CD14-positive monocyte (primary cell): ENCODE results near the gene DCAF6. TPM values are rescaled to one million over a fixed set of nuclear protein-coding genes. Genes with fewer than 3 reads are reported as not detected.

Experiments used
- DNase-seq, 3 donors: peaks; one replicate each; pipeline ENCODE4 v3.0.0-alpha.2; 2011 to 2022
- H2AFZ ChIP-seq: 2 replicates; pipeline ENCODE4 v1.6.0; 2012; ENCODE audit warnings: mild to moderate bottlenecking, low read depth, low read length, inconsistent platforms; ENCODE audit not compliant: insufficient read depth, poor library complexity, severe bottlenecking
- H3K27ac ChIP-seq, 2 donors: 1 replicate in 1 of 2; 2 replicates in 1 of 2; pipeline ENCODE4 v1.5.1; 2012 to 2013; ENCODE audit warnings: low read length in 2 of 2, control low read depth in 1 of 2, inconsistent platforms in 1 of 2, low read depth in 1 of 2, mild to moderate bottlenecking in 1 of 2
- H3K27me3 ChIP-seq, 2 donors: one replicate each; pipeline versions ENCODE4 v1.6.0 to v1.6.1; 2011 to 2013; ENCODE audit warnings: low read length in 2 of 2; ENCODE audit not compliant: control insufficient read depth in 2 of 2, insufficient read depth in 2 of 2
- H3K36me3 ChIP-seq, 2 donors: replicated peaks in 1 of 2; 1 replicate in 1 of 2; 2 replicates in 1 of 2; pipeline versions ENCODE4 v1.5.1 to v1.6.1; 2012 to 2013; ENCODE audit warnings: low read length in 2 of 2, control low read depth in 1 of 2, inconsistent platforms in 1 of 2, mild to moderate bottlenecking in 1 of 2; ENCODE audit not compliant: insufficient read depth in 2 of 2, control insufficient read depth in 1 of 2
- H3K4me1 ChIP-seq, 2 donors: 1 replicate in 1 of 2; 2 replicates in 1 of 2; pipeline versions ENCODE4 v1.5.1 to v1.6.1; 2012 to 2013; ENCODE audit warnings: low read length in 2 of 2, control low read depth in 1 of 2, inconsistent platforms in 1 of 2, mild to moderate bottlenecking in 1 of 2, moderate library complexity in 1 of 2; ENCODE audit not compliant: insufficient read depth in 2 of 2, control insufficient read depth in 1 of 2
- H3K4me2 ChIP-seq: replicated peaks from 2 replicates; pipeline ENCODE3; 2012; ENCODE audit warnings: low read length, moderate library complexity, mild to moderate bottlenecking; ENCODE audit not compliant: poor library complexity, severe bottlenecking; ENCODE audit errors: extremely low read depth
- H3K4me3 ChIP-seq, 3 experiments: fragments of 200-600 bp in 1 of 3; sonication (generic) in 1 of 3; replicated peaks in 1 of 3; 1 replicate in 2 of 3; 2 replicates in 1 of 3; pipeline ENCODE4 v1.5.1; 2011 to 2013; ENCODE audit warnings: low read length in 3 of 3, mild to moderate bottlenecking in 3 of 3, control low read depth in 2 of 3, low read depth in 2 of 3, inconsistent platforms in 1 of 3, moderate library complexity in 1 of 3
- H3K79me2 ChIP-seq: 2 replicates; pipeline ENCODE4 v1.6.0; 2012; ENCODE audit warnings: mild to moderate bottlenecking, control low read depth, inconsistent platforms, low read length, moderate library complexity; ENCODE audit not compliant: insufficient read depth
- H3K9ac ChIP-seq: 2 replicates; pipeline ENCODE4 v1.6.0; 2017; ENCODE audit warnings: low read length, mild to moderate bottlenecking; ENCODE audit not compliant: insufficient read depth, poor library complexity, severe bottlenecking
- H3K9me3 ChIP-seq, 2 donors: replicated peaks in 1 of 2; 1 replicate in 1 of 2; 2 replicates in 1 of 2; pipeline versions ENCODE4 v1.5.1 to v1.6.1; 2012 to 2013; ENCODE audit warnings: low read length in 2 of 2, control low read depth in 1 of 2; ENCODE audit not compliant: control insufficient read depth in 1 of 2, insufficient read depth in 1 of 2
- H4K20me1 ChIP-seq: 2 replicates; pipeline ENCODE4 v1.6.0; 2012; ENCODE audit warnings: mild to moderate bottlenecking, low read length, control low read depth, moderate library complexity; ENCODE audit not compliant: insufficient read depth
- H3K27ac Mint-ChIP-seq, 7 donors: one replicate each; pipeline ENCODE4 v1.8.0; 2020; ENCODE audit warnings: mild to moderate bottlenecking in 7 of 7, mixed read lengths in 7 of 7, moderate library complexity in 6 of 7, inconsistent platforms in 2 of 7
- H3K27me3 Mint-ChIP-seq, 3 donors: one replicate each; pipeline ENCODE4 v1.8.0; 2021 to 2022; ENCODE audit warnings: low read depth in 3 of 3, mild to moderate bottlenecking in 3 of 3, mixed read lengths in 3 of 3, moderate library complexity in 3 of 3, inconsistent platforms in 1 of 3
- H3K36me3 Mint-ChIP-seq, 2 donors: one replicate each; pipeline ENCODE4 v1.8.0; 2020; ENCODE audit warnings: mixed read lengths in 2 of 2, inconsistent platforms in 1 of 2, mild to moderate bottlenecking in 1 of 2
- H3K4me1 Mint-ChIP-seq: one replicate; pipeline ENCODE4 v1.8.0; 2020; ENCODE audit warnings: mild to moderate bottlenecking, mixed read lengths
- H3K4me3 Mint-ChIP-seq, 2 donors: one replicate each; pipeline ENCODE4 v1.8.0; 2020; ENCODE audit warnings: mild to moderate bottlenecking in 2 of 2, mixed read lengths in 2 of 2, moderate library complexity in 1 of 2
- H3K9me3 Mint-ChIP-seq, 7 donors: one replicate each; pipeline ENCODE4 v1.8.0; 2020 to 2022; ENCODE audit warnings: mixed read lengths in 7 of 7, mild to moderate bottlenecking in 6 of 7, moderate library complexity in 6 of 7, inconsistent platforms in 2 of 7
- WGBS: methylation state at CpG from one replicate; pipeline ENCODE4 v1.1.5; 2013; ENCODE audit warnings: missing lambda C conversion rate; ENCODE audit not compliant: insufficient coverage; 5-methylcytosine and 5-hydroxymethylcytosine counted together
- intact Hi-C, 2 donors: fragments of 100-400 bp; cut with micrococcal nuclease; formaldehyde crosslinking; loops; one replicate each; pipeline versions ENCODE4 v1.15.0 to v1.15.1; 2023
- polyA plus RNA-seq, 3 donors: library from polyadenylated mRNA; depleted of rRNA in 1 of 3; unstranded in 2 of 3; stranded (reverse) in 1 of 3; fragments of 300-500 nt in 2 of 3; fragments of >200 nt in 1 of 3; fragmentation: Illumina TruSeq in 2 of 3; gene quantifications; 1 replicate in 2 of 3; 2 replicates in 1 of 3; pipeline ENCODE4 v1.2.3, GENCODE V29; 2012 to 2021
- TF ChIP-seq, protein P1 (sequence below): fragments of 200-600 bp; IDR thresholded peaks from one replicate; pipeline ENCODE4 v1.8.0; 2022; ENCODE audit warnings: antibody characterized with exemption, mild to moderate bottlenecking

DCAF6 gene
- polyA plus RNA-seq, 3 donors: 11.8 to 16.1 (median 11.9) TPM

DNA sequence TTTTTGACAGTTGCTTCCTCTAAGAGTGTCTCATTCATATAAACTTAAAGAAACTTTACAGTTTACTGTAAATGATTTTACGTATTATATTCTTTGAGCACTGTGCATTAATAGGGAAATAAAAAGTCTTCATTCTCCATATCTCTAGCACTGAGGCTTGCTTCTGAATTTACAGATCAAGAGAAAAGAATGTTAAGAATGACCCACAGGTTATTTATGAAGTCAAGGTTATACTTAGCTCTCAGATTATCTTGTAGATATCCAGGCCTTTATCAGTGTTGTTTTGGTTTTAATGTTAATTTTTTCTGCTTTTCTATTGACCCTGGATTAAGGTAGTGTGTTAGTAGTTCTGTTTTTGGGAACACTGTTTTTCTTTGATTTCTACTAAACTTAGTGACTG, 108.8 kb downstream of the DCAF6 start:
- H3K4me2 ChIP-seq: no peak overlapping the region
- intact Hi-C loops: no loop called here
- Mint-ChIP-seq H3K36me3 (peaks cover 29 to 33% of the 10 kb centered on the region in 2 donors), H3K27ac (no peak overlapping the region), H3K4me1 (no peaks in the 10 kb centered on the region), H3K4me3 (no peak overlapping the region), H3K9me3 (no peaks in the 10 kb centered on the region), H3K27me3 (no peaks in the 10 kb centered on the region)
- no peaks in the 10 kb centered on the region for H3K27me3 ChIP-seq
- no peaks in the 10 kb centered on the region for H3K9me3 ChIP-seq
- peaks cover 19 to 63% of the 10 kb centered on the region in 2 donors for H3K36me3 ChIP-seq
- no peaks in the 10 kb centered on the region for H3K79me2 ChIP-seq
- no peak overlapping the region for H3K27ac ChIP-seq
- no peak overlapping the region for H3K9ac ChIP-seq
- H4K20me1 ChIP-seq: no peaks in the 10 kb centered on the region
- no peak overlapping the region for H2AFZ ChIP-seq
- H3K4me1 ChIP-seq: no peaks in the 10 kb centered on the region
- WGBS: no CpG with 5 or more reads among the region's 1 CpG
- TF ChIP-seq, protein P1, sequence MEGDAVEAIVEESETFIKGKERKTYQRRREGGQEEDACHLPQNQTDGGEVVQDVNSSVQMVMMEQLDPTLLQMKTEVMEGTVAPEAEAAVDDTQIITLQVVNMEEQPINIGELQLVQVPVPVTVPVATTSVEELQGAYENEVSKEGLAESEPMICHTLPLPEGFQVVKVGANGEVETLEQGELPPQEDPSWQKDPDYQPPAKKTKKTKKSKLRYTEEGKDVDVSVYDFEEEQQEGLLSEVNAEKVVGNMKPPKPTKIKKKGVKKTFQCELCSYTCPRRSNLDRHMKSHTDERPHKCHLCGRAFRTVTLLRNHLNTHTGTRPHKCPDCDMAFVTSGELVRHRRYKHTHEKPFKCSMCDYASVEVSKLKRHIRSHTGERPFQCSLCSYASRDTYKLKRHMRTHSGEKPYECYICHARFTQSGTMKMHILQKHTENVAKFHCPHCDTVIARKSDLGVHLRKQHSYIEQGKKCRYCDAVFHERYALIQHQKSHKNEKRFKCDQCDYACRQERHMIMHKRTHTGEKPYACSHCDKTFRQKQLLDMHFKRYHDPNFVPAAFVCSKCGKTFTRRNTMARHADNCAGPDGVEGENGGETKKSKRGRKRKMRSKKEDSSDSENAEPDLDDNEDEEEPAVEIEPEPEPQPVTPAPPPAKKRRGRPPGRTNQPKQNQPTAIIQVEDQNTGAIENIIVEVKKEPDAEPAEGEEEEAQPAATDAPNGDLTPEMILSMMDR: no peak
- no peak overlapping the region for H3K4me3 ChIP-seq
- DNase-seq: no peak

DNA sequence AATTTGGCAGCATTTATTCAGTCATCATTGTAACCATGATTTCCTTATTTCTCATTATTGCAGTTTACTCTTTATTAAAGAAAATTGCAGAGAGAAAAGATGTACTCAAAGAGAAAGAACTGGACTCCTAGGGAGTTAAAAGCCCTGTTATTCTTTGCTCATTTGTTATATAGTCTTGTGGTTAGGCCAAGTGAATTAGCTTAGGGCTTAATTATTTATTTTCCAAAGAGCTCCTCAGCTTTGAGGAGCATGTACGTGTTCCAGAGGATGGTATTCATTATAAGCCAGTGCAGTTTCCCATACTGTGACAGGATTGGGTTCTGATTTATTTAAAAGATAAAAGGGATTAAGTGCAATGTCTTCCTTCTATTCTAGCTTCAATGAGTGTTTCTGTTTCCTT, 113.8 kb downstream of the DCAF6 start:
- H3K4me3 Mint-ChIP-seq: no peak overlapping the region
- peaks cover 6 to 8% of the 10 kb centered on the region in 2 donors for H3K4me1 ChIP-seq
- TF ChIP-seq, protein P1: no peak
- no peak overlapping the region for H3K9ac ChIP-seq
- no peak overlapping the region for H3K27ac Mint-ChIP-seq
- peaks cover 12% of the 10 kb centered on the region in 2 donors for H3K36me3 Mint-ChIP-seq
- no CpG with 5 or more reads among the region's 1 CpG for WGBS
- no peak overlapping the region for H3K4me2 ChIP-seq
- H3K9me3 ChIP-seq: no peaks in the 10 kb centered on the region
- no peaks in the 10 kb centered on the region for H3K79me2 ChIP-seq
- H3K9me3 Mint-ChIP-seq: no peaks in the 10 kb centered on the region
- peaks cover 5 to 53% of the 10 kb centered on the region in 2 donors for H3K36me3 ChIP-seq
- no peaks in the 10 kb centered on the region for H4K20me1 ChIP-seq
- H2AFZ ChIP-seq: no peak overlapping the region
- no peaks in the 10 kb centered on the region for H3K27me3 ChIP-seq
- H3K27ac ChIP-seq: no peak overlapping the region
- DNase-seq: no peak
- peaks cover 8% of the 10 kb centered on the region for H3K4me1 Mint-ChIP-seq
- H3K4me3 ChIP-seq: no peak overlapping the region
- no peaks in the 10 kb centered on the region for H3K27me3 Mint-ChIP-seq
- intact Hi-C loops: no loop called here
